ENCODE results near the gene NFIX.

DNA sequence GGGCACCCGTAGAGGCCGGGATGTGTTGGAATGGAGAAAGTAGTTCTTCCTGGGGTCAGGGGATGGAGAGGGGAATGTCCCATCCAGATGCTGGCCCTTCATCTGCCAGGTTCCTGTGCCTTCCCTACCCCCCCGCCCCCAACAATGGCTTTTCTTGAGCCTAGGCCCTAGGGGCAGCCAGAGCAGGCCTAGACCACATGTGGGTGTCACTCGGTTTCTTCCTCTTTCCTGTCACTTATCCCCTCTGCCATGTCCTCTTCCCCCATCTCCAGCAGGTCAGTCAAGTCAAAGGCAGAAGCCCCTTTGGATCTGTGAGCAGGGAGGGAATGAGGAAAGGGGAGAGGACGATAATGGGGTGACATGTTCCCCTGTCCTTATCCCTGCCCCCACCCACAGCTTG is 71.0 kb downstream of the NFIX start:
- TF ChIP-seq CTCF (IDR thresholded peaks at IDR 0.05) (no peak), EZH2 (IDR thresholded peaks at IDR 0.05; ENCODE audit: borderline replicate concordance, insufficient read depth, low read depth, low read length, poor library complexity, severe bottlenecking) (no peak)
